Urinary bladder (tissue), 4 donors: Measurements from ENCODE around the gene XCL1. TPM values are rescaled to one million over a fixed set of nuclear protein-coding genes. Genes with fewer than 3 reads are reported as not detected.
"Not testable (repeated sequence)": the region's sequence is repeated elsewhere in the genome, so short reads cannot be mapped to it uniquely, and the experiment has no call there.

Experiments
- DNase-seq: peaks from one replicate; pipeline ENCODE4 v3.0.0-alpha.2; 2015; ENCODE audit errors: extremely low spot score
- H3K27ac ChIP-seq: one replicate; pipeline ENCODE4 v1.5.1; 2013; ENCODE audit warnings: low read depth, mild to moderate bottlenecking, moderate library complexity
- H3K36me3 ChIP-seq: one replicate; pipeline ENCODE4 v1.6.1; 2013; ENCODE audit warnings: mild to moderate bottlenecking, moderate library complexity; ENCODE audit not compliant: insufficient read depth
- H3K4me1 ChIP-seq: one replicate; pipeline ENCODE4 v1.6.1; 2013; ENCODE audit warnings: mild to moderate bottlenecking, moderate library complexity; ENCODE audit not compliant: insufficient read depth
- H3K4me3 ChIP-seq: one replicate; pipeline ENCODE4 v1.5.1; 2013; ENCODE audit warnings: low read depth, low read length
- WGBS: extraction: QIAGEN DNeasy Blood & Tissue Kit; methylation state at CpG from one replicate; pipeline ENCODE4 v1.1.7; 2013; 5-methylcytosine and 5-hydroxymethylcytosine counted together
- polyA plus RNA-seq: library from polyadenylated mRNA; stranded (reverse); fragments of 200-250 nt; gene quantifications from one replicate; pipeline ENCODE4 v1.2.3, GENCODE V29; 2013
- total RNA-seq: library from RNA; depleted of rRNA; stranded (reverse); fragments of >200 nt; gene quantifications from one replicate; pipeline ENCODE4 v1.2.3, GENCODE V29; 2014
- donor health status: healthy with polysubstance abuse.
- donor health status: healthy.

Gene XCL1
- total RNA-seq (not detected), polyA plus RNA-seq (0.30 TPM)

DNA sequence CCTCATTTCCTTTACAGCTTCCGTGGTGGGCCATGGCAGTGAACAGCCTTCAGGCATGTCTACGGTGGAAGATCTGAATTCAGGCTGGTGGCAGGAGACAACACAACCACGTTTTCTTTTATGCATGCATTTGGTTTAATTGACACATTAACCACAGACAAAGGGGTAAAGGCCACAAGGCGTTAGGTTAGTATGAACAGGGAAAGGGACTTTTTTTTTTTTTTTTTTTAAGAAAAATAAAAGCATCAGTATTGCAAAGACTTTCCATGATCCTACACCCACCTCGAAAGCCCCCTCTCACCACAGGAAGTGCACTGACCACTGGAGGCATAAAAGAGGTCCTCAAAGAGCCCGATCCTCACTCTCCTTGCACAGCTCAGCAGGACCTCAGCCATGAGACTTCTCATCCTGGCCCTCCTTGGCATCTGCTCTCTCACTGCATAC, at the start of gene XCL1:
Gene XCL1, plus strand, starts transcription at position 361 of the 444 bp plus-strand sequence. Its CDS starts 33 bp downstream, at position 394.
- H3K36me3 ChIP-seq, DNase-seq, H3K4me1 ChIP-seq, H3K4me3 ChIP-seq: not testable (repeated sequence)
- 84% methylated on average over 4 of the region's 6 CpGs for WGBS
- peak within 1 kb of the TSS; percentile 5 for H3K27ac ChIP-seq

GRCh38 chr1:168529518-168529917, 46.9 kb upstream of the XCL1 start:
- Histone ChIP-seq H3K36me3 (no peaks in the 10 kb centered on the region), H3K4me1 (no peaks in the 10 kb centered on the region), H3K27ac (no peak overlapping the region), H3K4me3 (no peak overlapping the region)
- 74% methylated on average over 1 of the region's 1 CpG for WGBS
- no peak for DNase-seq

GRCh38 chr1:168531615-168532345, 44.6 kb upstream of the XCL1 start:
- H3K4me3 ChIP-seq, result no peak overlapping the region
- no peaks in the 10 kb centered on the region for H3K4me1 ChIP-seq
- no peaks in the 10 kb centered on the region for H3K36me3 ChIP-seq
- WGBS, result 96% methylated on average over 2 of the region's 2 CpGs
- DNase-seq, result no peak
- H3K27ac ChIP-seq, result no peak overlapping the region

GRCh38 chr1:168535536-168535935, 40.9 kb upstream of the XCL1 start:
- H3K4me1 ChIP-seq, result no peaks in the 10 kb centered on the region
- no peaks in the 10 kb centered on the region for H3K36me3 ChIP-seq
- no peak for DNase-seq
- WGBS, result 28% methylated on average over 1 of the region's 1 CpG
- no peak overlapping the region for H3K27ac ChIP-seq
- no peak overlapping the region for H3K4me3 ChIP-seq

DNA sequence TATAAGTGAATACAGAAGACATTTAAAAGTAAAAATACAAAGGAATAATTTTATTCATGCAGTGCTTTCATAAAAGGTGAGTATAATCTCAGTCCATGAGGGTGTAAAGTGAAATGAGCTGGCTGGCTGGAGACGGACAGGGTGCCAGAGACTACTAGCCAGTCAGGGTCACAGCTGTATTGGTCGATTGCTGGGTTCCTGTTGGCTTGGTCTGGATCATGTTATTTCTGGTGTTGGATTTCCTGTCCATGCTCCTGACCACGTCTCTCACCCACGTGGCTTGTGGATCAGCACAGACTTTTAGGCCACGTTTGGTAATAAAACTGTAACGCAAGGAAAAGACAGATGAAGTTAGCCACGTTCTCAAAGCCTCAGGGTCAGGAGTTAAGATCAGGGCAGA, 35.6 kb upstream of the XCL1 start:
- not testable (repeated sequence) for H3K36me3 ChIP-seq, DNase-seq
- WGBS, result 62% methylated on average over 7 of the region's 7 CpGs

DNA sequence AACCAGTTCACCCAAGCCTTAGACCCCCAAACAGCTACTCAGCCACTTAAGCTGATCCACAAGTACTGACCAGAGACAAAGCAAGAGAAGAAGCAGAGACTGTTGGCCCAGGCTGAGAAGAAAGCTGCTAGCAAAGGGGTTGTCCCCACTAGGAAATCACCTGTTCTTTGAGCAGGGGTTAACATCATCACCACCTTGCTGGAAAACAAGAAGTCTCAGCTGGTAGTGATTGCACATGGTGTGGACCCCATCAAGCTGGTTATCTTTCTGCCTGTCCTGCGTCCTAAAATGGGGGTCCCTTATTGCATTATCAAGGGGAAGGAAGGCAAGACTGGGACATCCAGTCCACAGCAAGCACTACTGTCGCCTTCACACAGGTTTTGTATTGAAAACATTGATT, 33.4 kb upstream of the XCL1 start:
- WGBS, result 92% methylated on average over 2 of the region's 2 CpGs
- H3K4me1 ChIP-seq, DNase-seq, H3K27ac ChIP-seq, H3K36me3 ChIP-seq, H3K4me3 ChIP-seq: not testable (repeated sequence)

More for the DNA sequence above, 35.6 kb upstream of the XCL1 start:
- H3K4me1 ChIP-seq, H3K27ac ChIP-seq, H3K4me3 ChIP-seq: not testable (repeated sequence)

DNA sequence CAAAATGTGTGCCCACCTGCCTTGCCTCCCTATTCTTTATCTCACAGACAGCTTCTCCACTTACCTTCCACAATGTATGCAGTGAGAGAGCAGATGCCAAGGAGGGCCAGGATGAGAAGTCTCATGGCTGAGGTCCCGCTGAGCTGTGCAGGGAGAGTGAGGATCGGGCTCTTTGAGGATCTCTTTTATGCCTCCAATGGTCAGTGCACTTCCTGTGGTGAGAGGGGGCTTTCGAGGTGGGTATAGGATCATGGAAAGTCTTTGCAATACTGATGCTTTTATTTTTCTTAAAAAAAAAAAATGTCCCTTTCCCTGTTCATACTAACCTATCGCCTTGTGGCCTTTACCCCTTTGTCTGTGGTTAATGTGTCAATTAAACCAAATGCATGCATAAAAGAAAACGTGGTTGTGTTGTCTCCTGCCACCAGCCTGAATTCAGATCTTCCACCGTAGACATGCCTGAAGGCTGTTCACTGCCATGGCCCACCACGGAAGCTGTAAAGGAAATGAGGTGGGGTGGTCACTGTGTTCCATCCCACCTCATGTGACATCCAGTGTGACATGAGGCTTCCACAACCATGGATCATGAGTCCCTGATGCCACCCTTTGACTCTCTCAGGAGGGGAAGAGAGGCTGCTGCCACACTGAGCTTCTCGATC, 32.4 kb upstream of the XCL1 start, which contains the start of gene XCL2:
Gene XCL2, minus strand, starts transcription at position 158 of the 659 bp plus-strand sequence. Its CDS starts 33 bp downstream, at position 125.
- not testable (repeated sequence) for H3K27ac ChIP-seq, H3K36me3 ChIP-seq, H3K4me1 ChIP-seq, DNase-seq, H3K4me3 ChIP-seq
- 78% methylated on average over 5 of the region's 8 CpGs for WGBS

DNA sequence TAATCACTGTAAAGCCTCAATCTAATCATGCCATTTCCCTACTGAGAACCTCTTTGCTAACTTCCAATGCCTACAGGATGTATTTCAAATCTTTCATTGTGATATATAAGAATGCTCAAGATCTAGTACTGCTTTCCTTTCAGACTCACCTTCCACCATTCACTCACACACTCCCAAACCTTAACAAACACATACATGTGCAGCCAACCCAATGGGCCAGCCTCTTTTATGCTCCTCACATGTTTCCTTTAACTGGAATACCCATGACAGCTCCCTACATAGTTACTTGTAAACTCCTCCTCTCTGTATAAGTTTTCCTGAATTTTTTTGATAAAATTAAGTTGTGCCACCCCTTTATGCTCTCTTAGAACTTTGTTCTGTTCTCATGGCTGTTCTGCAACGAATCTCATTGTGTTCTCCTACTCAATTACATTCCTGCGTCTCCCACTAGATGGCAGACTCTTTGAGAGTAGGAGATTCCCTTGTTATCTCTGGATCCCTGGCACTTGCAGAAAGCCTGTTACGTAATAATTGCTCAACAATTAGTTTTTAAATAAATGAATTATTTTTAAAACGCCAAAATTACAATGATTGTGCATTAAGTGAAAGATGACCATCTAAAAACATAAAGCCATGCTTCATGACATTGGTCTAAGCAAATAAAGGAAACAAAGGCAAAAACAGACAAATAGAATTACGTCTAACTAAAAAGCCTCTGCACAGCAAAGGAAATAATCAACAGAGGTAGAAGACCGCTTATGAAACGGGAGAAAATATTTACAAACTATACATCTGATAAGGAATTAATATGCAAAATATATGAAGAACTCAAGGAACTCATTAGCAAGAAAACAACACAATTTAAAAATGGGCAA, 30.5 kb upstream of the XCL1 start:
- H3K36me3 ChIP-seq, H3K4me3 ChIP-seq, DNase-seq, H3K27ac ChIP-seq, H3K4me1 ChIP-seq: not testable (repeated sequence)
- 58% methylated on average over 7 of the region's 7 CpGs for WGBS

DNA sequence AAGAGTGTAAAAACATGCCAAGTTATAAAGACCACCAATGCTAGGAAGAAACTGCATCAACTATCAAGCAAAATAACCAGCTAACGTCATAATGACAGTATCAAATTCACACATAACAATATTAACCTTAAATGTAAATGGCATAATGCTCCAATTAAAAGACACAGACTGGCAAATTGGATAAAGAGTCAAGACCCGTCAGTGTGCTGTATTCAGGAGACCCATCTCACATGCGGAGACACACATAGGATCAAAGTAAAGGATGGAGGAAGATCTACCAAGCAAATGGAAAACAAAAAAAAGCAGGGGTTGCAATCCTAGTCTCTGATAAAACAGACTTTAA, 29.9 kb upstream of the XCL1 start:
- H3K36me3 ChIP-seq, DNase-seq, H3K27ac ChIP-seq, H3K4me3 ChIP-seq, H3K4me1 ChIP-seq: not testable (repeated sequence)
- 98% methylated on average over 3 of the region's 3 CpGs for WGBS

- no peak overlapping the region for H3K4me3 ChIP-seq
- DNase-seq, result no peak
- no peaks in the 10 kb centered on the region for H3K36me3 ChIP-seq
- 63% methylated on average over 1 of the region's 1 CpG for WGBS
- H3K27ac ChIP-seq, result no peak overlapping the region
- no peaks in the 10 kb centered on the region for H3K4me1 ChIP-seq
Measured at GRCh38 chr1:168550971-168551370, 25.4 kb upstream of the XCL1 start.

GRCh38 chr1:168551688-168552087, 24.7 kb upstream of the XCL1 start:
- no peak overlapping the region for H3K27ac ChIP-seq
- H3K4me3 ChIP-seq, result no peak overlapping the region
- H3K4me1 ChIP-seq, result no peaks in the 10 kb centered on the region
- DNase-seq, result no peak
- WGBS, result 87% methylated on average over 4 of the region's 4 CpGs
- no peaks in the 10 kb centered on the region for H3K36me3 ChIP-seq

DNA sequence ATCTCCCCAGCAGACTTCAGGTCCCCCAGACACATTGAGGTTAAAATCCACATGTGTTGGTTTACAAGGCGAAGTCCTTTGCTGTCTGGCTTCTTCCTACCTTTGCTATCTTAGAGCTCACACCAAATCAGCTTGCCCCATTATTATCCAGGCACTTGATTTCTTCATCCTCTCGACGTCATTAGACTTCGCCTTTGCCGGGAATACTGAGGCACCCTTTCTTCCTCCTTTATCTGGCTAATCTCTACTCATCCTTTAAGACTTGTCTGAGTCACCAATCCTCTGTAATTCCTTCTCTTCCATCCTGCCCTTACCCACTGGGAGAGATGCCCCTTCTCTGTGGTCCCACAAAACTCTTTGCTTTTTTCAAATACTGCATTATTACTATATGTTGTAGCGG, 23.4 kb upstream of the XCL1 start:
- no peak overlapping the region for H3K4me3 ChIP-seq
- H3K4me1 ChIP-seq, result no peaks in the 10 kb centered on the region
- H3K36me3 ChIP-seq, result no peaks in the 10 kb centered on the region
- WGBS, result 95% methylated on average over 6 of the region's 6 CpGs
- DNase-seq, result no peak
- H3K27ac ChIP-seq, result no peak overlapping the region

GRCh38 chr1:168553680-168554553, 22.5 kb upstream of the XCL1 start:
- no peak overlapping the region for H3K4me3 ChIP-seq
- no peak for DNase-seq
- H3K4me1 ChIP-seq, result no peaks in the 10 kb centered on the region
- H3K27ac ChIP-seq, result no peak overlapping the region
- 90% methylated on average over 5 of the region's 5 CpGs for whole genome bisulfite sequencing
- no peaks in the 10 kb centered on the region for H3K36me3 ChIP-seq
